Sigmoid colon (tissue), 7 donors: Measurements from ENCODE around the gene USP28. TPM values are rescaled to one million over a fixed set of nuclear protein-coding genes. Genes with fewer than 3 reads are reported as not detected.

Experiments
- DNase-seq: peaks from one replicate; pipeline ENCODE4 v3.0.0-alpha.2; 2019
- H3K27ac ChIP-seq, 4 donors: fragments of 200-600 bp; sonication (generic); one replicate each; pipeline ENCODE4 v1.5.1; 2016 to 2019; ENCODE audit warnings: mild to moderate bottlenecking in 1 of 4
- H3K27me3 ChIP-seq, 3 donors: fragments of 200-600 bp; sonication (generic); one replicate each; pipeline ENCODE4 v1.5.1; 2019; ENCODE audit warnings: mild to moderate bottlenecking in 1 of 3
- H3K36me3 ChIP-seq, 4 donors: fragments of 200-600 bp; sonication (generic); one replicate each; pipeline ENCODE4 v1.5.1; 2016 to 2019
- H3K4me1 ChIP-seq, 4 donors: fragments of 200-600 bp; sonication (generic); one replicate each; pipeline ENCODE4 v1.5.1; 2017 to 2019
- H3K4me3 ChIP-seq, 4 donors: fragments of 200-600 bp; sonication (generic); one replicate each; pipeline ENCODE4 v1.5.1; 2017 to 2019; ENCODE audit warnings: mild to moderate bottlenecking in 2 of 4, moderate library complexity in 1 of 4
- H3K9me3 ChIP-seq, 4 donors: fragments of 200-600 bp in 3 of 4; sonication (generic) in 3 of 4; one replicate each; pipeline versions ENCODE4 v1.5.1 to v1.6.1; 2013 to 2019
- CTCF ChIP-seq, 4 experiments: fragments of 450-650 bp in 3 of 4; fragments of 200-600 bp in 1 of 4; IDR thresholded peaks; one replicate each; pipeline ENCODE4 v1.5.1; 2016 to 2019; ENCODE audit warnings: antibody characterized with exemption in 4 of 4, mild to moderate bottlenecking in 3 of 4, moderate library complexity in 2 of 4
- EP300 ChIP-seq, 4 donors: sonication (generic); formaldehyde crosslinking; IDR thresholded peaks; one replicate each; pipeline ENCODE4 v1.6.1; 2017; ENCODE audit warnings: antibody characterized with exemption in 4 of 4
- POLR2A ChIP-seq, 2 donors: fragments of 450-650 bp; IDR thresholded peaks; one replicate each; pipeline ENCODE4 v1.6.1; 2016; ENCODE audit warnings: antibody characterized with exemption in 2 of 2, mild to moderate bottlenecking in 2 of 2, moderate library complexity in 2 of 2
- POLR2AphosphoS5 ChIP-seq, 4 donors: sonication (generic); formaldehyde crosslinking; IDR thresholded peaks; one replicate each; pipeline ENCODE4 v1.6.1; 2017; ENCODE audit warnings: antibody characterized with exemption in 4 of 4
- WGBS, 2 donors: extraction: QIAGEN DNeasy Blood & Tissue Kit; methylation state at CpG; one replicate each; pipeline ENCODE4 v1.1.7; 2013; 5-methylcytosine and 5-hydroxymethylcytosine counted together
- intact Hi-C: fragments of 100-400 bp; cut with DNase I; formaldehyde crosslinking; loops from one replicate; pipeline ENCODE4 v1.15.1; 2023
- polyA plus RNA-seq, 3 donors: library from polyadenylated mRNA; stranded (reverse); fragments of 200-250 nt; gene quantifications; one replicate each; pipeline ENCODE4 v1.2.3, GENCODE V29; 2013
- total RNA-seq, 4 donors: library from RNA; depleted of rRNA; stranded (reverse); fragments of >200 nt; gene quantifications; one replicate each; pipeline ENCODE4 v1.1.0, GENCODE V29; 2016
- donor health status: healthy with polysubstance abuse.
- donor health status: Bipolar disorder and iron deficiency.
- donor health status: healthy.

Gene USP28
- total and polyA plus RNA-seq, 7 donors = 5.4 to 37.5 (median 25.0) TPM

DNA sequence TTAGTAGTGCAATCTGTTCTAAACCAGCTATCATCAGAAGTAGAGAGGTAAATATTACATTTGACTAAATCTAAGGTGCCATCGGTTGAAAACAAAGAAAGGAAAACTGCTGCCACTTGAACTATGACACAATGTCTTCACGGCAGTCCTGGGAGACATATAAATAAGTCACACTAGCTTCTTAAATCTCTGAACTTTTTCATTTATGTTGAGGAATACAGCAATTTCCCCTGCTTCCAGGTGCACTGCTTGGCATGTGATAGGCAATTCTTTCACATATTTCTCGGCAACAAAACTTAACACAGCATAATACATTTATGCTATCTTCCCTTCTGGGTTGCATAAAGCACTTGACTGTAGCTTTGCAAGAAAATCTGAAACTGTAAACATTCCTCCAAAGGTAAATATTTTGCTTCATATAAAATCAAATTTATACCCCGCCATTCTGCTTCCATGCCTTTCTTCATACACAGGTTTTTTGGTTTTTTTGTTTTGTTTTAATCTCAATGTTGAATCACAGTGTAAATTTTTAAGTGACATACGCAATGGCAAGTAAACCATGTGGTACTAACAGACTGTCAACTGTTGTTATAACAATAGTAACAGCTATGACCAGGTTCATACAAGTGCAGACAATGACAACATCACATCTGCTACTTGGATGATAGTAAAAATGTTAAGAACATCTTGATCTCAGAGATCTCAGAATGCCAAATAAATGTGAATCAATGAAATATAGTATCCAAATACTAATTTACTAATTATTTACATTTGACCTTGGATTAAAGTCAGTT, 18.2 kb downstream of the USP28 start:
- Histone ChIP-seq H3K4me3 (no peak overlapping the region), H3K4me1 (peaks cover 0 to 20% (median 2%) of the 10 kb centered on the region in 4 donors), H3K9me3 (no peaks in the 10 kb centered on the region), H3K36me3 (peaks cover 0 to 3% (median 1%) of the 10 kb centered on the region in 4 donors), H3K27me3 (no peaks in the 10 kb centered on the region), H3K27ac (no peak overlapping the region)
- no peak for DNase-seq
- 23 to 65% methylated on average over 5 of the region's 5 CpGs for WGBS, 2 donors
- TF ChIP-seq POLR2AphosphoS5 (IDR thresholded peaks at IDR 0.05) (no peak), CTCF (IDR thresholded peaks at IDR 0.05) (no peak), POLR2A (IDR thresholded peaks at IDR 0.05) (no peak), EP300 (IDR thresholded peaks at IDR 0.05) (no peak)
- intact Hi-C loops = no loop called here

GRCh38 chr11:113855803-113856202, 19.6 kb downstream of the USP28 start:
- no peaks in the 10 kb centered on the region for H3K9me3 ChIP-seq
- no peak overlapping the region for H3K27ac ChIP-seq
- intact Hi-C loops = no loop called here
- DNase-seq = no peak
- no peak for TF ChIP-seq CTCF (IDR thresholded peaks at IDR 0.05)
- no peak for TF ChIP-seq EP300 (IDR thresholded peaks at IDR 0.05)
- no peak for TF ChIP-seq POLR2AphosphoS5 (IDR thresholded peaks at IDR 0.05)
- TF ChIP-seq POLR2A (IDR thresholded peaks at IDR 0.05) = no peak
- peaks cover 0 to 20% (median 2%) of the 10 kb centered on the region in 4 donors for H3K4me1 ChIP-seq
- H3K4me3 ChIP-seq = no peak overlapping the region
- H3K27me3 ChIP-seq = no peaks in the 10 kb centered on the region
- H3K36me3 ChIP-seq = peaks cover 0 to 17% (median 5%) of the 10 kb centered on the region in 4 donors
- 97% methylated on average over 6 of the region's 6 CpGs for WGBS, 2 donors

GRCh38 chr11:113850188-113850587, 25.2 kb downstream of the USP28 start:
- Histone ChIP-seq H3K27ac (no peak overlapping the region), H3K36me3 (peaks cover 0 to 42% (median 12%) of the 10 kb centered on the region in 4 donors), H3K9me3 (no peaks in the 10 kb centered on the region), H3K4me1 (peaks cover 0 to 11% (median 2%) of the 10 kb centered on the region in 4 donors), H3K4me3 (no peak overlapping the region), H3K27me3 (no peaks in the 10 kb centered on the region)
- 97 to 98% methylated on average over 5 of the region's 5 CpGs for WGBS, 2 donors
- TF ChIP-seq EP300 (IDR thresholded peaks at IDR 0.05) (no peak), POLR2AphosphoS5 (IDR thresholded peaks at IDR 0.05) (no peak), CTCF (IDR thresholded peaks at IDR 0.05) (no peak), POLR2A (IDR thresholded peaks at IDR 0.05) (no peak)
- no peak for DNase-seq
- intact Hi-C loops = no loop called here

GRCh38 chr11:113849713-113850112, 25.7 kb downstream of the USP28 start:
- Histone ChIP-seq H3K4me3 (no peak overlapping the region), H3K27me3 (no peaks in the 10 kb centered on the region), H3K36me3 (peaks cover 0 to 42% (median 12%) of the 10 kb centered on the region in 4 donors), H3K27ac (no peak overlapping the region), H3K9me3 (no peaks in the 10 kb centered on the region), H3K4me1 (peaks cover 0 to 6% (median 1%) of the 10 kb centered on the region in 4 donors)
- intact Hi-C loops = no loop called here
- WGBS, 2 donors = 81 to 85% methylated on average over 4 of the region's 4 CpGs
- no peak for DNase-seq
- TF ChIP-seq EP300 (IDR thresholded peaks at IDR 0.05) = no peak
- TF ChIP-seq POLR2A (IDR thresholded peaks at IDR 0.05) = no peak
- no peak for TF ChIP-seq POLR2AphosphoS5 (IDR thresholded peaks at IDR 0.05)

DNA sequence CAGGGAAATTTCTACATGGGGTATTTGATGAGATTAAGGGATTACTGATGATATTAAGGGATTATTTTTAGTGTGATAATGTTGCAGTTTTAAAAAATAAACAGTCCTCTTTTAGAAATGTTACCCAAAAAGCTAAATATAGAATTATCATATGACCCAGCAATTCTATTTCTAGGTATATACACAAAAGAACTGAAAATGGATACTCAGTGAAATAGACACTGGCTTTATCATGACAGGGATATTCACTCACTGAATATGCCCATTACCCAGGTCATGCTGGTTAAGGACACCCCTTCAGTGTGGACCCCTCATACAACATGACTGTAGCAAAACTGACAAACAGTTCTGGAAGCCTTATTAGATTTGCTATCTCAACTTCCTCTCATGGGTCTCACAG, 27.8 kb downstream of the USP28 start:
- no peak for DNase-seq
- no peak overlapping the region for H3K27ac ChIP-seq
- H3K4me1 ChIP-seq = no peaks in the 10 kb centered on the region
- H3K27me3 ChIP-seq = no peaks in the 10 kb centered on the region
- H3K4me3 ChIP-seq = no peak overlapping the region
- peaks cover 0 to 42% (median 12%) of the 10 kb centered on the region in 4 donors for H3K36me3 ChIP-seq
- intact Hi-C loops = no loop called here
- no peak for TF ChIP-seq EP300 (IDR thresholded peaks at IDR 0.05)
- no peak for TF ChIP-seq POLR2AphosphoS5 (IDR thresholded peaks at IDR 0.05)
- no peak for TF ChIP-seq CTCF (IDR thresholded peaks at IDR 0.05)
- H3K9me3 ChIP-seq = no peaks in the 10 kb centered on the region
